ENCODE results near the gene ZNF649. TPM values are rescaled to one million over a fixed set of nuclear protein-coding genes. Genes with fewer than 3 reads are reported as not detected.

Gene ZNF649
- total RNA-seq, 4 donors from 2014 or later: 9.0 to 19.7 (median 14.3) TPM

DNA sequence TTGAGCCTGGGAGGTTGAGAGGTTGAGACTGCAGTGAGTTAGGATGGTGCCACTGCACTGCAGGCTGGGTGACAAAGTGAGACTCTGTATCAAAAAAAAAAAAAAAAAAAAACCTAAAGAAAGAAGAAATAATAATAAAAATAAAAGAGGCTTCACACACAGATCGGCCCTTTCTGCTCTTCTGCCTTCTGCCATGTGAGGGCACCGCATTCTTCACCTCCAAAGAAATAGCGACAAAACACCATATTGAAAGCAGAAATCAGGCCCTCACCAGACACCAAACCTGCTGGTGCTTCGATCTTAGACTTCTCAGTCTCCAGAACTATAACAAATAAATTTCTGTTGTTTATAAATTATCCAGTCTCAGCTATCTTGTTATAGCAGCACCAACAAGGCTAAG, 3.0 kb downstream of the ZNF649 start:
- no peak for DNase-seq (ENCODE audit: low spot score in 2 of 2)
- Histone ChIP-seq H3K36me3 (peaks cover 39% of the 10 kb centered on the region), H3K27ac (no peak overlapping the region), H3K4me1 (peaks cover 11% of the 10 kb centered on the region), H3K27me3 (no peaks in the 10 kb centered on the region), H3K4me3 (no peak overlapping the region), H3K9me3 (no peaks in the 10 kb centered on the region)
- 99% methylated on average over 4 of the region's 4 CpGs for WGBS
- no peak for TF ChIP-seq POLR2AphosphoS5 (IDR thresholded peaks at IDR 0.05)
- TF ChIP-seq, protein P1, sequence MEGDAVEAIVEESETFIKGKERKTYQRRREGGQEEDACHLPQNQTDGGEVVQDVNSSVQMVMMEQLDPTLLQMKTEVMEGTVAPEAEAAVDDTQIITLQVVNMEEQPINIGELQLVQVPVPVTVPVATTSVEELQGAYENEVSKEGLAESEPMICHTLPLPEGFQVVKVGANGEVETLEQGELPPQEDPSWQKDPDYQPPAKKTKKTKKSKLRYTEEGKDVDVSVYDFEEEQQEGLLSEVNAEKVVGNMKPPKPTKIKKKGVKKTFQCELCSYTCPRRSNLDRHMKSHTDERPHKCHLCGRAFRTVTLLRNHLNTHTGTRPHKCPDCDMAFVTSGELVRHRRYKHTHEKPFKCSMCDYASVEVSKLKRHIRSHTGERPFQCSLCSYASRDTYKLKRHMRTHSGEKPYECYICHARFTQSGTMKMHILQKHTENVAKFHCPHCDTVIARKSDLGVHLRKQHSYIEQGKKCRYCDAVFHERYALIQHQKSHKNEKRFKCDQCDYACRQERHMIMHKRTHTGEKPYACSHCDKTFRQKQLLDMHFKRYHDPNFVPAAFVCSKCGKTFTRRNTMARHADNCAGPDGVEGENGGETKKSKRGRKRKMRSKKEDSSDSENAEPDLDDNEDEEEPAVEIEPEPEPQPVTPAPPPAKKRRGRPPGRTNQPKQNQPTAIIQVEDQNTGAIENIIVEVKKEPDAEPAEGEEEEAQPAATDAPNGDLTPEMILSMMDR (IDR thresholded peaks at IDR 0.05): no peak
- TF ChIP-seq EP300 (IDR thresholded peaks at IDR 0.05): no peak
- TF ChIP-seq POLR2A (IDR thresholded peaks at IDR 0.05): no peak

DNA sequence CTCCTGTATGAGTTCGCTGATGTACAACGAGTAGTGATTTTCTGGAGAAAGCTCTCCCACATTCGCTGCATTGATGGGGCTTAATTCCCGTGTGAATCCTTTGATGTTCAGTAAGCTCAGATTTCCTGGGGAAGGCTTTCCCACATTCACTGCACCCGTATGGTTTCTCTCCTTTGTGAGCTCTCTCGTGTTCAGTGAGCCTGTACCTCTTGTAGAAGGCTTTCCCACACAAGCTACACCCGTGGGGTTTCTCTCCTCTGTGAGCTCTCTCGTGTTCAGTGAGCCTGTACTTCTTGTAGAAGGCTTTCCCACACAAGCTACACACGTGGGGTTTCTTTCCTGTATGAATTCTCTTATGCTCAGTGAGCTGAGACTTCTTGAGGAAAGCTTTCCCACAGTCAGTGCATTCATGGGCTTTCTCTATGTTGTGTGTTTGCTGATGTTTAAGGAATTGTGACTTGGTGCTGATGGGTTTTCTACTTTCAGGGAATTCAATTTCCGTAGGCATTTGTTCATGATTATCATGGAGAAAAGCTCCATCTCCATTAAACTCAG, 13.5 kb downstream of the ZNF649 start:
- Histone ChIP-seq H3K27me3 (no peaks in the 10 kb centered on the region), H3K9me3 (peaks cover 44% of the 10 kb centered on the region), H3K36me3 (peaks cover 70% of the 10 kb centered on the region), H3K4me1 (peaks cover 15% of the 10 kb centered on the region), H3K4me3 (no peak overlapping the region), H3K27ac (no peak overlapping the region)
- TF ChIP-seq POLR2A (IDR thresholded peaks at IDR 0.05) (no peak), POLR2AphosphoS5 (IDR thresholded peaks at IDR 0.05) (no peak), EP300 (IDR thresholded peaks at IDR 0.05) (no peak)
- TF ChIP-seq, protein P1 (IDR thresholded peaks at IDR 0.05): no peak
- no peak for DNase-seq (ENCODE audit: low spot score in 2 of 2)
- WGBS: 98% methylated on average over 10 of the region's 10 CpGs

DNA sequence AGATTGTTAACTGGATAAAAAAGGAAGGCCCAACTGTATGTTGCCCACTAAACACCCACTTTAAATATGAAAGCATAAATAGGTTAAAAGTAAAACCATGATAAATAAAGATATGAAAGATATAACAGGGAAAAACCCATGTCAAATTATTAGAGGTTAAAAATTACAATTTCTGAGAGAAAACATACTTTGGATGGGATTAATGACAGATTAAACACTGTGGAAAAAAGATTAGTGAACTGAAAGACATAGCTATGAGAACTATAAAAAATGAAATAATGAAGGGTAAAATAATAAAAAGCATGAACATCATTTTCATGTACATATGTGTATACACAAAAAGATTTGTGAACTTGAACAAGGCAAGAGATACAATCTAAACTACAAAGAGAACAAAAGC, 14.9 kb downstream of the ZNF649 start:
- TF ChIP-seq POLR2AphosphoS5 (IDR thresholded peaks at IDR 0.05) (no peak), EP300 (IDR thresholded peaks at IDR 0.05) (no peak), POLR2A (IDR thresholded peaks at IDR 0.05) (no peak)
- TF ChIP-seq, protein P1 (IDR thresholded peaks at IDR 0.05): no peak
- Histone ChIP-seq H3K36me3 (peaks cover 57% of the 10 kb centered on the region), H3K27me3 (no peaks in the 10 kb centered on the region), H3K4me1 (peaks cover 15% of the 10 kb centered on the region), H3K27ac (no peak overlapping the region), H3K9me3 (peaks cover 44% of the 10 kb centered on the region), H3K4me3 (no peak overlapping the region)
- DNase-seq (ENCODE audit: low spot score in 2 of 2): no peak

DNA sequence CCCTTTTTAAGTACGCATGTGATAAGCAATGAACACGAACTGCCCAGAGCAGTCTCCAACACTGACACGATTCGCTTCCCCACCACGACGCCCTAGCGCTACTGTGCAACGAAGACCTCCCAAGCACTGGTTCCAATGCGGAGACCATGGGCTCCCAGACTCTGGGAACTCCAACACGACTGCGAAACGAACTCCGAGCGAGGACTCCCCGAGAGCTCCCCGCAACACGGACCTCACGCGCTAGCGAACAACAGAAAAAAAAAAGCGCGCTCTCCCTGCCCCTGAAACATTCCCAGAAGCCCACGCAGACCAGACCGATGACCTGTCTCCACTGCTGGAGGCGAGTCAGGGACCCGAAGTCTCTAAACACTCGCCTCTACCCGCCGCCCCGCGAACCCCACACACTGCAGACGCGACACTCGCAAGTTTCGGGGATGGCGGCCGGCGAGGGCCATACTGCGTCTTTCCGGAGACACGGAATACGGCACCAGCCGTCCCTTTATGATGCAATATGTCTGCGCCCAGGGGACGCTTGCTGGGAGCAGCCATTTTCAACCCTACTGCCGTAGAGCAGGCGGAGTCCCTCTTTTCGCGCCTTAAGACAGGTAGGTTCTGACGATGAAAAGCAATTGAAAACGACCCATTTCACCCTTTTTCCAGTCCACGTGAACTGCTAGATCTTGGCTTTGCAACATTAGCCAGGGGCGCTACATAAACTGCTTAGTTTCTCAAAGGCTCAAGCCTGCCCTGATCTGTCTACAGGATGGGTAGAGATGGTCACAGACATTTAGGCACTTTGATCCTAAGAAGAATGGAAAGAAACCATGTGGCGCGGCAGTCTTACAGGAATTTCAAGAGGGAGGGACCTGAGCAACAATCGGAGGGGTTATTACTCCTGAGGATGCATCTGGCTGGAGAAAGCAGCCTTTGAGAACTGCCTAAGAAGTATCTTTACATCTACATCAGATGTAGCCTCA, 17.0 kb downstream of the ZNF649 start, which contains the start of gene ZNF577:
Gene ZNF577, minus strand, starts transcription at position 430 of the 977 bp plus-strand sequence. CDS start 7,569 bp downstream, outside the sequence.
- Histone ChIP-seq H3K4me1 (peaks cover 15% of the 10 kb centered on the region), H3K36me3 (peaks cover 35% of the 10 kb centered on the region), H3K27me3 (no peaks in the 10 kb centered on the region), H3K4me3 (peak within 1 kb of the TSS; percentile 73), H3K9me3 (peaks cover 36% of the 10 kb centered on the region), H3K27ac (peak within 1 kb of the TSS; percentile 79)
- DNase-seq (ENCODE audit: low spot score in 2 of 2): peak; percentile 92
- WGBS: 4% methylated on average over 32 of the region's 56 CpGs
- no peak for TF ChIP-seq EP300 (IDR thresholded peaks at IDR 0.05)
- peak in 1 of 2 donors; percentile 40 for TF ChIP-seq POLR2A (IDR thresholded peaks at IDR 0.05)
- peak in 2 of 3 donors; percentile 69 to 99 for TF ChIP-seq POLR2AphosphoS5 (IDR thresholded peaks at IDR 0.05)
- TF ChIP-seq, protein P1 (IDR thresholded peaks at IDR 0.05): no peak

DNA sequence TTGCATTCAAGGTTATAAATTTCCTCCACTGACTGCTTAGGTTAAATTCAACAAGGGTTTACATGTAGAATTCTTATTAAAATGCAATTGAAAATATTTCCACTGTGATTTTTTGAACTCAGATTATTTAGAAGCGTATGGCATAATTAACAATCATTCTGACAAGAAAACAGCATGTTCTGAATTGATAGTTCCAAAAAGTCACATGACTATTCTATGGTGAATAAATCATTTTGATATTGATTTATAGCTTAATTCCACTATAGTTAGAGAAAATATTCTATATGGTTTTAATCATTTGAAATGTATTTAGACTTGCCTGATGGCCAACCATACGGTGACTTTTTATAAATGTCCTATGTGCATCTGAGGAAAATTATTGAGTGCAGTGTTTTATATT, 20.1 kb downstream of the ZNF649 start:
- no peak for DNase-seq (ENCODE audit: low spot score in 2 of 2)
- WGBS: 88% methylated on average over 2 of the region's 2 CpGs
- no peak for TF ChIP-seq POLR2AphosphoS5 (IDR thresholded peaks at IDR 0.05)
- TF ChIP-seq EP300 (IDR thresholded peaks at IDR 0.05): no peak
- H3K27me3 ChIP-seq: no peaks in the 10 kb centered on the region
- peaks cover 17% of the 10 kb centered on the region for H3K36me3 ChIP-seq
- H3K4me1 ChIP-seq: peaks cover 15% of the 10 kb centered on the region
- no peak overlapping the region for H3K27ac ChIP-seq
- H3K9me3 ChIP-seq: peaks cover 9% of the 10 kb centered on the region
- no peak overlapping the region for H3K4me3 ChIP-seq

Data from suprapubic skin (tissue), 4 donors.